GM15510 (cell line): Measurements from ENCODE around the gene GOLGA6L24.
"Not testable (repeated sequence)": the region's sequence is repeated elsewhere in the genome, so short reads cannot be mapped to it uniquely, and the experiment has no call there.

ENCODE experiments used
- POLR2A ChIP-seq: IDR thresholded peaks from 3 replicates; pipeline ENCODE4 v1.6.1; 2011; ENCODE audit warnings: borderline replicate concordance; ENCODE audit not compliant: insufficient read length; ENCODE audit errors: extremely low read depth

GOLGA6L24 gene, protein sequence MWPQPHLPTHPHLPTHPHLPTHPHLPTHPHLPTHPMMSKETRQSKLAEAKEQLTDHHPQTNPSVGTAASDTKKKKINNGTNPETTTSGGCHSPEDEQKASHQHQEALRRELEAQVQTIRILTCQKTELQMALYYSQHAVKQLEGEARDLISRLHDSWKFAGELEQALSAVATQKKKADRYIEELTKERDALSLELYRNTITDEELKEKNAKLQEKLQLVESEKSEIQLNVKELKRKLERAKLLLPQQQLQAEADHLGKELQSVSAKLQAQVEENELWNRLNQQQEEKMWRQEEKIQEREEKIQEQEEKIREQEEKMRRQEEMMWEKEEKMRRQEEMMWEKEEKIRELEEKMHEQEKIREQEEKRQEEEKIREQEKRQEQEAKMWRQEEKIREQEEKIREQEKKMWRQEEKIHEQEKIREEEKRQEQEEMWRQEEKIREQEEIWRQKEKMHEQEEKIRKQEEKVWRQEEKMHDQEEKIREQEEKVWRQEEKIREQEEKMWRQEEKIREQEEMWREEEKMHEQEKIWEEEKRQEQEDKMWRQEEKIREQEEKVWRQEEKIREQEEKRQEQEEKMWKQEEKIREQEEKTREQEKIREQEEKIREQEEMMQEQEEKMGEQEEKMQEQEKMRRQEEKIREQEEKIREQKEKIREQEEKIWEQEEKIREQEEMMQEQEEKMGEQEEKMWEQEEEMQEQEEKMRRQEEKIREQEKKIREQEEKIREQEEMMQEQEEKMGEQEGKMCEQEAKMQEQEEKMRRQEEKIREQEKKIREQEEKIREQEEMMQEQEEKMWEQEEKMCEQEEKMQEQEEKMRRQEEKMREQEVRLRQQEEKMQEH

DNA sequence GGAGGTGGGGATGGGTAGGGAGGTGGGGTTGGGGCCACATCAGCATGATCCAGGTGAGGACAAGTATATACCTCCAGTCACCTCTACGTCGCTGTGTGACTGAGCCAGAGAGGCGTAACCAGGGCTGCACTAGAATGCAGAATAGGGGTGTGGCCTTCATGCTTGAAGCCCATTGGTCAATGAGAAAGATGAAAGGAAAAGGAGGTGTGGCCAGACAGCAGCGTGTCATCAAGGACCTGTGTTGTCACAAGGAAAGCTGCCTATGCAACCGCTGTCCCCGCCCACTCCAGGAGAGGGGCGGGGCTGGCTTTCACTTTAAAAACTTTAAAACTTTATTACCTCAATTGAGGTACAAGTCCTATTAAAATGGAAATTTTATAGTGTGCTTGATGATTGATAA is at the start of gene GOLGA6L24:
GOLGA6L24 (minus strand) TSS at position 101 of the 400 bp plus-strand sequence; CDS start at position 40, 61 bp downstream.
- not testable (repeated sequence) for TF ChIP-seq POLR2A

DNA sequence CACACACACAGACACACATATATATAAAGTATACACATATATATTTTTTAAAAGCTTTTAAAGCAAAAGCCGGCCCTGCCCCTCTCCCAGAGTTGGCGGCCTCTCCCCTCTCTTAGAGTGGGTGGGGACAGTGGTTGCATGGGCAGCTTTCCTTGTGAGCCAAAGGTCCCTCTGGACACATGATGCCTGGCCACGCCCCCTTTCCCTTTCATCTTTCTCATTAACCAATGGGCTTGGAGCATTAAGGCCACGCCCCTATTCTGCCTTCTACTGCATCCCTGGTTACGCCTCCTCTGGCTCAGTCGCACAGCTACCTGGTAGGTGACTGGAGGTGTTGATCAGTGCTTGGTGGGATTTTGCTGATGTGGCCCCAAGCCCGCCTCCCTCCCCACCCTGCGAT is 20.5 kb upstream of the GOLGA6L24 start, which contains the start of gene GOLGA8F:
GOLGA8F (plus strand) TSS at position 301 of the 400 bp plus-strand sequence; CDS start at position 399, 98 bp downstream.
- TF ChIP-seq POLR2A, result not testable (repeated sequence)

DNA sequence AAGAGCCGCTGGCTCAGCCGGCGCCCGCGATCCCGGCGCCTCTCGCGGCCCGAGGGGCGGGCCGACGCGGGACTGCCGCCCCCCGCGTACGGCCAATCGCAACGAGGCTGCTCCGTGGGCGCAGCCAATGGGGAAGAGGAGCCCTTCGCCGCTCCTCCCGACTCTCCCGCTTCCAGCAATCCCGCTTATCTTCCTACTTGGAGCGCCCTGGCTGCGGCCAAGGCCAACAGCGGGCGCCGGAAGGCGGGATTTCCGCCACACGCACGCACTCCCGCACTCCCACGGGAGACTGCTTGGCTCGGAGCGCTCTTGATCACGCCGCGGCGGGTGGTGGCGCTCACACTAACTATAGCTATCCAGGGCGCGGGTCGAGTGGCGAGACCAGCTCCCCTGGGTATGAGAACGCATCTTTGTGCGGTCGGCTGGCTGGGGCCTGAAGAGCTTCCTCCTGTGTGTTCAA is 35.7 kb downstream of the GOLGA6L24 start, which contains the start of gene HERC2:
HERC2 (minus strand) TSS at position 51 of the 460 bp plus-strand sequence. CDS start 746 bp downstream, outside the sequence.
- not testable (repeated sequence) for TF ChIP-seq POLR2A
